GM12864 (cell line): Measurements from ENCODE around the gene C17orf100.
"Not testable (repeated sequence)": the region's sequence is repeated elsewhere in the genome, so short reads cannot be mapped to it uniquely, and the experiment has no call there.

Experiments
- DNase-seq: peaks from one replicate; pipeline ENCODE4 v3.0.0-alpha.2; 2011; ENCODE audit warnings: low read depth
- H3K4me3 ChIP-seq: 2 replicates; pipeline ENCODE4 v1.5.1; 2011; ENCODE audit warnings: mild to moderate bottlenecking, low read depth, low read length, control low read depth
- TF ChIP-seq, protein P1 (sequence below): IDR thresholded peaks from 2 replicates; pipeline ENCODE4 v1.5.1; 2011; ENCODE audit warnings: low read depth, mild to moderate bottlenecking, moderate library complexity, low read length, control low read depth, inconsistent platforms; ENCODE audit errors: missing control alignments

C17orf100 gene

DNA sequence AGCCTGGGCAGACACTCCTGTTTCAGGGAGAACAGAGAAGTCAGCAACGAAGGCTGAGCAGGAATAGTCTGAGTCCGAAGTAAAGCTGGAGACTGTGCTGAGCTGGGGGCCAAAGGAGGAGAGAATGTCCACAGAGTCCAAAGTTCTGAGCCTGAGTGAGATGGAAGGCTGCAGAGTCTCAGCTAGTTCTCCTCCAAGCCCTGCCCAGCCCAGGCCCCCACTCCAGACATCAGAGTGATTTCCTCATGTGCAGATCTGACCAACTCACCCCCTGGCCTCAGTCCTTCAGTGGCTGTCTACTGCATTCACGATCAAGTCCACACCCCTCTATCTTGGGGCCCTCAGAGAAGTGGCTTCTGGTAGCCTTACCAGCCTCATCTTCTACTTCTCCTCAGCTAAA lies 40.0 kb downstream of the C17orf100 start:
- H3K4me3 ChIP-seq = no peak overlapping the region
- DNase-seq = no peak
- TF ChIP-seq, protein P1, sequence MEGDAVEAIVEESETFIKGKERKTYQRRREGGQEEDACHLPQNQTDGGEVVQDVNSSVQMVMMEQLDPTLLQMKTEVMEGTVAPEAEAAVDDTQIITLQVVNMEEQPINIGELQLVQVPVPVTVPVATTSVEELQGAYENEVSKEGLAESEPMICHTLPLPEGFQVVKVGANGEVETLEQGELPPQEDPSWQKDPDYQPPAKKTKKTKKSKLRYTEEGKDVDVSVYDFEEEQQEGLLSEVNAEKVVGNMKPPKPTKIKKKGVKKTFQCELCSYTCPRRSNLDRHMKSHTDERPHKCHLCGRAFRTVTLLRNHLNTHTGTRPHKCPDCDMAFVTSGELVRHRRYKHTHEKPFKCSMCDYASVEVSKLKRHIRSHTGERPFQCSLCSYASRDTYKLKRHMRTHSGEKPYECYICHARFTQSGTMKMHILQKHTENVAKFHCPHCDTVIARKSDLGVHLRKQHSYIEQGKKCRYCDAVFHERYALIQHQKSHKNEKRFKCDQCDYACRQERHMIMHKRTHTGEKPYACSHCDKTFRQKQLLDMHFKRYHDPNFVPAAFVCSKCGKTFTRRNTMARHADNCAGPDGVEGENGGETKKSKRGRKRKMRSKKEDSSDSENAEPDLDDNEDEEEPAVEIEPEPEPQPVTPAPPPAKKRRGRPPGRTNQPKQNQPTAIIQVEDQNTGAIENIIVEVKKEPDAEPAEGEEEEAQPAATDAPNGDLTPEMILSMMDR = no peak

DNA sequence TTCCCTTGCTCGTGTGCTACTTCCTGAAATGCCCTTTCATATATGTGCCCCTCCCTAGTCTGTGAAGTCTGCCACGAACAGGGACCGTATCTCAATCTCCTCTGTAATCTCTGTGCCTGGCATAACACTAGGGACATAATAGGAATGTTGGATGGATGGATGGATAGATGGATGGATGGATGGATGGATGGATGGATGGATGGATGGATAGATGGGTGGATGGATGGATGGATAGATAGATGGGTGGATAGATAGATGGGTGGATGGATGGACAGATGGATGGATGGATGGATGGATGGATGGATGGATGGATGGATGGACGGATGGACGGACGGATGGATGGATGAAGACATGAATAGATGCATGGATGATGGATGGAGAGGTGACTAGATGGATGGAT lies 40.4 kb downstream of the C17orf100 start:
- DNase-seq = not testable (repeated sequence)

GRCh38 chr17:6695051-6695450 lies 43.5 kb downstream of the C17orf100 start:
- TF ChIP-seq, protein P1 = no peak
- DNase-seq = no peak
- H3K4me3 ChIP-seq = no peak overlapping the region

More for the DNA sequence above, 40.4 kb downstream of the C17orf100 start:
- not testable (repeated sequence) for H3K4me3 ChIP-seq

DNA sequence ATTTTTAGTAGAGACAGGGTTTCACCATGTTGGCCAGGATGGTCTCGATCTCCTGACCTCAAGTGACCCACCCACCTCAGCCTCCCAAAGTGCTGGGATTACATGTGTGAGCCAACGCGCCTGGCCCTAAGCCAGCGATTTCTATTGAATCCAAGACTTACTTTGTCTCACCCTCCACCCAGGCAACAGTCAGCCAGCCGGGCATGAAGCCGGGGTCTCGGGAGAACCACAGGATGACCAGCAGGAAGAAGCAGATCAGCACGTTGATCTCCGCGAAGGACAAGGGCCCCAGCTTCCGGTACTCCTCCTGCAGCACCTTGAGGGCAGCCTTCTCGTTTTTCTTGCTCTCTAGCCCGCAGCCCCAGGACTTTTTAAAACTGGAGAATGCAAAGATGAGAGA lies 44.0 kb downstream of the C17orf100 start:
- no peak for DNase-seq
- TF ChIP-seq, protein P1 = no peak
- H3K4me3 ChIP-seq = no peak overlapping the region

DNA sequence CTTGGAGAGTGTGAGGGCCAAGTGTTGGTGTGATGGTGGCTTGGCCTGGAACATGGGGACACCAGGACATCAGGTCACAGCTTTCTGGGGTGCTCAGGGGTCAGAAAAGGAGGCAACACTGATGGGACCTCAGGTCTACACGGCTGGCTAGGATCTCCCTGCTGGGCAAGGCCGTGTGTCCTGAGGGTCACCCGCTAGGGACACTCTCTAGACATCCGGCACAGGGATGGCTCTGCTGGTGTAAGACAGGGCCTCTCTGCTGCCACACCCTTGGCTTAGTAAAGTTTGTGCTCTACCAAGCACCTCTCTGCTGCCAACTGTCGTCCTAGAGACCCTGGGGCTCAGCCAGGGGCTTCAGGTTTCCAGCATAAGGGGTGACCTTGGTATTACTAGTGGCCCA lies 45.3 kb downstream of the C17orf100 start:
- TF ChIP-seq, protein P1 = no peak
- no peak overlapping the region for H3K4me3 ChIP-seq
- no peak for DNase-seq

GRCh38 chr17:6698004-6698403 lies 46.4 kb downstream of the C17orf100 start:
- DNase-seq = no peak
- TF ChIP-seq, protein P1 = no peak
- no peak overlapping the region for H3K4me3 ChIP-seq

- no peak for DNase-seq
- H3K4me3 ChIP-seq = no peak overlapping the region
- TF ChIP-seq, protein P1 = no peak
These were observed 48.7 kb downstream of the C17orf100 start for GRCh38 chr17:6699997-6700947.
